ENCODE measurements around the gene DCLK2. TPM values are rescaled to one million over a fixed set of nuclear protein-coding genes. Genes with fewer than 3 reads are reported as not detected.

Gene DCLK2
- total and polyA plus RNA-seq, 2 donors (not counting 1 experiment from before 2014, with no cell fraction given) = 0.91 to 3.3 TPM

GRCh38 chr4:150045410-150045809 lies 32.8 kb upstream of the DCLK2 start:
- Histone ChIP-seq H3K27ac (ENCODE audit: low read length in 2 of 2) (no peak overlapping the region), H3K4me2 (replicated peaks; ENCODE audit: low read depth, low read length, poor library complexity, severe bottlenecking) (no peak overlapping the region), H3K4me3 (ENCODE audit: control extremely low read depth in 1 of 5, extremely low read depth in 1 of 5, insufficient read depth in 1 of 5, low read depth in 2 of 5, low read length in 4 of 5) (no peak overlapping the region), H3K36me3 (replicated peaks in 1 of 2; ENCODE audit: control extremely low read depth in 1 of 2, control insufficient read depth in 1 of 2, extremely low read depth in 1 of 2, insufficient read depth in 2 of 2, low read length in 1 of 2) (no peaks in the 10 kb centered on the region), H3K9me3 (ENCODE audit: control extremely low read depth in 1 of 3, control insufficient read depth in 2 of 3, insufficient read depth in 1 of 3, low read length in 2 of 3) (no peaks in the 10 kb centered on the region), H3K27me3 (replicated peaks in 1 of 4; ENCODE audit: control extremely low read depth in 1 of 4, control insufficient read depth in 3 of 4, insufficient read depth in 4 of 4, low read length in 3 of 4) (peaks cover 0 to 14% (median 7%) of the 10 kb centered on the region in 4 experiments), H4K20me1 (ENCODE audit: control insufficient read depth, insufficient read depth, low read length, poor library complexity, severe bottlenecking) (no peaks in the 10 kb centered on the region), H3K9ac (ENCODE audit: low read length) (no peak overlapping the region), H2AFZ (ENCODE audit: insufficient read depth, low read depth, low read length, poor library complexity, severe bottlenecking) (no peak overlapping the region), H3K79me2 (ENCODE audit: control insufficient read depth, insufficient read depth, low read length) (no peaks in the 10 kb centered on the region), H3K4me1 (ENCODE audit: control insufficient read depth in 2 of 2, insufficient read depth in 2 of 2, low read length in 2 of 2) (peaks cover 1 to 3% of the 10 kb centered on the region in 2 donors)
- WGBS (ENCODE audit: insufficient coverage) = 100% methylated on average over 3 of the region's 3 CpGs
- DNase-seq (no peak), ATAC-seq (ENCODE audit: low read depth) (no peak)
- CTCF ChIA-PET = no interaction called here
- Mint-ChIP-seq H3K27me3 (peaks cover 6% of the 10 kb centered on the region), H3K4me3 (no peak overlapping the region), H3K4me1 (peaks cover 5% of the 10 kb centered on the region), H3K9me3 (ENCODE audit: insufficient read depth) (no peaks in the 10 kb centered on the region), H3K27ac (no peak overlapping the region)
- TF ChIP-seq EZH2 (IDR thresholded peaks at IDR 0.05; ENCODE audit: borderline replicate concordance, insufficient read depth, low read depth, low read length, poor library complexity, severe bottlenecking) (no peak), CTCF (IDR thresholded peaks at IDR 0.05) (no peak)
- POLR2A ChIA-PET = no interaction called here
- intact Hi-C loops (cut with micrococcal nuclease) = no loop called here

GRCh38 chr4:150046728-150047217 lies 31.5 kb upstream of the DCLK2 start:
- Histone ChIP-seq H3K27me3 (replicated peaks in 1 of 4; ENCODE audit: control extremely low read depth in 1 of 4, control insufficient read depth in 3 of 4, insufficient read depth in 4 of 4, low read length in 3 of 4) (peaks cover 0 to 10% (median 7%) of the 10 kb centered on the region in 4 experiments), H3K36me3 (replicated peaks in 1 of 2; ENCODE audit: control extremely low read depth in 1 of 2, control insufficient read depth in 1 of 2, extremely low read depth in 1 of 2, insufficient read depth in 2 of 2, low read length in 1 of 2) (no peaks in the 10 kb centered on the region), H3K9ac (ENCODE audit: low read length) (no peak overlapping the region), H3K4me3 (ENCODE audit: control extremely low read depth in 1 of 5, extremely low read depth in 1 of 5, insufficient read depth in 1 of 5, low read depth in 2 of 5, low read length in 4 of 5) (no peak overlapping the region), H3K9me3 (ENCODE audit: control extremely low read depth in 1 of 3, control insufficient read depth in 2 of 3, insufficient read depth in 1 of 3, low read length in 2 of 3) (peaks cover 0 to 3% (median 0%) of the 10 kb centered on the region in 3 donors), H3K4me2 (replicated peaks; ENCODE audit: low read depth, low read length, poor library complexity, severe bottlenecking) (no peak overlapping the region), H3K79me2 (ENCODE audit: control insufficient read depth, insufficient read depth, low read length) (no peaks in the 10 kb centered on the region), H2AFZ (ENCODE audit: insufficient read depth, low read depth, low read length, poor library complexity, severe bottlenecking) (no peak overlapping the region), H4K20me1 (ENCODE audit: control insufficient read depth, insufficient read depth, low read length, poor library complexity, severe bottlenecking) (no peaks in the 10 kb centered on the region), H3K27ac (ENCODE audit: low read length in 2 of 2) (no peak overlapping the region), H3K4me1 (ENCODE audit: control insufficient read depth in 2 of 2, insufficient read depth in 2 of 2, low read length in 2 of 2) (no peaks in the 10 kb centered on the region)
- H3K4me1 Mint-ChIP-seq = no peaks in the 10 kb centered on the region
- POLR2A ChIA-PET = no interaction called here
- 74% methylated on average over 3 of the region's 5 CpGs for WGBS (ENCODE audit: insufficient coverage)
- no peak for DNase-seq
- CTCF ChIA-PET = interaction anchor here (0.7 kb wide), 1 partner anchor 507 kb away, joined by 5 read pairs; no protein-coding TSS in a partner anchor
- H3K27me3 Mint-ChIP-seq = peaks cover 6% of the 10 kb centered on the region
- H3K9me3 Mint-ChIP-seq (ENCODE audit: insufficient read depth) = no peaks in the 10 kb centered on the region
- no peak overlapping the region for H3K27ac Mint-ChIP-seq
- intact Hi-C loops (cut with micrococcal nuclease) = no loop called here
- TF ChIP-seq EZH2 (IDR thresholded peaks at IDR 0.05; ENCODE audit: borderline replicate concordance, insufficient read depth, low read depth, low read length, poor library complexity, severe bottlenecking) = no peak
- TF ChIP-seq CTCF (IDR thresholded peaks at IDR 0.05) = no peak
- no peak for ATAC-seq (ENCODE audit: low read depth)
- no peak overlapping the region for H3K4me3 Mint-ChIP-seq
